ENCODE results near the gene ITGA2. TPM values are rescaled to one million over a fixed set of nuclear protein-coding genes. Genes with fewer than 3 reads are reported as not detected.

ITGA2 gene
- total RNA-seq, 1 experiment from 2014 or later = 36.6 TPM

- RAD21 ChIA-PET (ENCODE audit: low non-redundant PET in 1 of 2, low total read pairs in 2 of 2, uncharacterized antibody in 2 of 2, unreplicated experiment in 2 of 2) = no interaction called here
- no peaks in the 10 kb centered on the region for H4K20me1 ChIP-seq (ENCODE audit: insufficient read depth)
- no peaks in the 10 kb centered on the region for H3K9me3 ChIP-seq (ENCODE audit: control insufficient read depth in 1 of 2, insufficient read depth in 1 of 2, low read depth in 1 of 2, low read length in 2 of 2)
- no peak overlapping the region for H3K4me2 ChIP-seq (ENCODE audit: low read length)
- intact Hi-C loops (cut with micrococcal nuclease) = no loop called here
- H3K27ac ChIP-seq (ENCODE audit: low read depth, low read length) = no peak overlapping the region
- ATAC-seq = no peak
- no peak overlapping the region for H3K9ac ChIP-seq (ENCODE audit: low read length)
- BruUV-seq (replicated peaks) = no TSS peak
- no peak overlapping the region for H2AFZ ChIP-seq (ENCODE audit: low read depth, low read length, poor library complexity, severe bottlenecking)
- H3K79me2 ChIP-seq (ENCODE audit: insufficient read depth, low read length) = peaks cover 2% of the 10 kb centered on the region; the same call in 1 of the 2 replicates
- no peak overlapping the region for H3K4me3 ChIP-seq (replicated peaks in 1 of 2; ENCODE audit: low read depth in 1 of 2, low read length in 2 of 2)
- no peak for DNase-seq (ENCODE audit: low read depth, low spot score)
- TF ChIP-seq CEBPB (IDR thresholded peaks at IDR 0.05; ENCODE audit: low read depth) (no peak), SP1 (IDR thresholded peaks at IDR 0.05; ENCODE audit: low read depth) (no peak), EGR1 (IDR thresholded peaks at IDR 0.05; ENCODE audit: low read depth) (no peak), POLR2AphosphoS5 (IDR thresholded peaks at IDR 0.05; ENCODE audit: low read depth, low read length) (no peak), FOSL1 (IDR thresholded peaks at IDR 0.05; ENCODE audit: low read depth) (no peak), JUND (IDR thresholded peaks at IDR 0.05) (no peak), ZBTB33 (IDR thresholded peaks at IDR 0.05; ENCODE audit: extremely low read depth, insufficient replicate concordance, low read length) (no peak), EZH2 (IDR thresholded peaks at IDR 0.05) (no peak)
- CTCF ChIA-PET = no interaction called here
- no peaks in the 10 kb centered on the region for H3K27me3 ChIP-seq (ENCODE audit: insufficient read depth, low read length)
- POLR2A ChIA-PET = interaction anchor here (0.6 kb wide), 1 partner anchor 22 kb away, joined by 3 read pairs; no protein-coding TSS in a partner anchor
- peaks cover 24 to 32% of the 10 kb centered on the region in 2 experiments for H3K4me1 ChIP-seq (ENCODE audit: control insufficient read depth in 1 of 2, insufficient read depth in 2 of 2, low read length in 2 of 2)
- 0 out of 4 replicates have a peak, but pooled peaks cover 0 to 2% of the 10 kb centered on the region in 2 experiments for H3K36me3 ChIP-seq (ENCODE audit: control insufficient read depth in 1 of 2, insufficient read depth in 2 of 2, low read length in 2 of 2)
- H3K9me2 ChIP-seq (ENCODE audit: insufficient read depth) = no peaks in the 10 kb centered on the region
Measured at GRCh38 chr5:53009816-53010215, 20.7 kb downstream of the ITGA2 start.

- DNase-seq (ENCODE audit: low read depth, low spot score) (no peak), ATAC-seq (no peak)
- Histone ChIP-seq H3K36me3 (ENCODE audit: control insufficient read depth in 1 of 2, insufficient read depth in 2 of 2, low read length in 2 of 2) (no peaks in the 10 kb centered on the region), H3K4me1 (ENCODE audit: control insufficient read depth in 1 of 2, insufficient read depth in 2 of 2, low read length in 2 of 2) (peaks cover 24 to 32% of the 10 kb centered on the region in 2 experiments), H3K4me2 (ENCODE audit: low read length) (no peak overlapping the region), H3K4me3 (replicated peaks in 1 of 2; ENCODE audit: low read depth in 1 of 2, low read length in 2 of 2) (no peak overlapping the region), H3K9me3 (ENCODE audit: control insufficient read depth in 1 of 2, insufficient read depth in 1 of 2, low read depth in 1 of 2, low read length in 2 of 2) (no peaks in the 10 kb centered on the region), H3K27ac (ENCODE audit: low read depth, low read length) (no peak overlapping the region), H3K9ac (ENCODE audit: low read length) (no peak overlapping the region), H3K27me3 (ENCODE audit: insufficient read depth, low read length) (no peaks in the 10 kb centered on the region), H4K20me1 (ENCODE audit: insufficient read depth) (no peaks in the 10 kb centered on the region), H3K79me2 (ENCODE audit: insufficient read depth, low read length) (peaks cover 12% of the 10 kb centered on the region; the same call in 1 of the 2 replicates), H2AFZ (ENCODE audit: low read depth, low read length, poor library complexity, severe bottlenecking) (no peak overlapping the region), H3K9me2 (ENCODE audit: insufficient read depth) (no peaks in the 10 kb centered on the region)
- BruUV-seq (replicated peaks) = no TSS peak
- CTCF ChIA-PET = no interaction called here
- intact Hi-C loops (cut with micrococcal nuclease) = no loop called here
- POLR2A ChIA-PET = no interaction called here
- TF ChIP-seq RAD21 (IDR thresholded peaks at IDR 0.05; ENCODE audit: low read depth) (no peak), CTCF (IDR thresholded peaks at IDR 0.05 in 2 of 3, conservative IDR thresholded peaks at IDR 0.05 in 1 of 3; ENCODE audit: borderline replicate concordance in 1 of 3, insufficient read depth in 1 of 3, low read depth in 2 of 3, low read length in 2 of 3) (no peak)
- RAD21 ChIA-PET (ENCODE audit: low non-redundant PET in 1 of 2, low total read pairs in 2 of 2, uncharacterized antibody in 2 of 2, unreplicated experiment in 2 of 2) = no interaction called here
Measured at GRCh38 chr5:53010814-53011213, 21.7 kb downstream of the ITGA2 start.
